IPS-NIHi7 (cell line): ENCODE data around the gene RGMB.
A peak's percentile ranks its signal among the peaks of the same experiment; 100 is the strongest.

ENCODE experiments used
- DNase-seq: peaks from one replicate; pipeline ENCODE4 v3.0.0; 2012; ENCODE audit warnings: mixed read lengths; ENCODE audit errors: extremely low spot score

RGMB gene

GRCh38 chr5:98785244-98785643 lies 11.8 kb downstream of the RGMB start:
- DNase-seq = no peak

GRCh38 chr5:98786191-98786853 lies 12.9 kb downstream of the RGMB start:
- DNase-seq = no peak

- no peak for DNase-seq
Observed at GRCh38 chr5:98787131-98787719, 13.8 kb downstream of the RGMB start.

- no peak for DNase-seq
Observed at GRCh38 chr5:98789029-98789428, 15.6 kb downstream of the RGMB start.

GRCh38 chr5:98791001-98791519 lies 17.6 kb downstream of the RGMB start:
- no peak for DNase-seq

- DNase-seq = no peak
Observed at GRCh38 chr5:98791898-98792580, 18.6 kb downstream of the RGMB start.

GRCh38 chr5:98793223-98793622 lies 19.8 kb downstream of the RGMB start:
- DNase-seq = no peak

GRCh38 chr5:98794001-98794400 lies 20.5 kb downstream of the RGMB start:
- no peak for DNase-seq

- DNase-seq = no peak
Observed at GRCh38 chr5:98794414-98795080, 21.1 kb downstream of the RGMB start.

GRCh38 chr5:98795243-98795642 lies 21.8 kb downstream of the RGMB start:
- no peak for DNase-seq

GRCh38 chr5:98796197-98796972 lies 22.9 kb downstream of the RGMB start:
- peak; percentile 71 for DNase-seq

- no peak for DNase-seq
Observed at GRCh38 chr5:98798371-98798770, 24.9 kb downstream of the RGMB start.

GRCh38 chr5:98798847-98799246 lies 25.4 kb downstream of the RGMB start:
- no peak for DNase-seq

GRCh38 chr5:98804066-98804465 lies 30.6 kb downstream of the RGMB start:
- no peak for DNase-seq

GRCh38 chr5:98805070-98805469 lies 31.6 kb downstream of the RGMB start:
- DNase-seq = no peak

- DNase-seq = no peak
Observed at GRCh38 chr5:98807806-98808205, 34.3 kb downstream of the RGMB start.

GRCh38 chr5:98810206-98810605 lies 36.7 kb downstream of the RGMB start:
- DNase-seq = no peak

GRCh38 chr5:98813755-98814154 lies 40.3 kb downstream of the RGMB start:
- no peak for DNase-seq

- DNase-seq = no peak
Observed at GRCh38 chr5:98816582-98817222, 43.2 kb downstream of the RGMB start.

GRCh38 chr5:98825582-98826375 lies 52.3 kb downstream of the RGMB start:
- no peak for DNase-seq
